Stomach (tissue), 4 donors: ENCODE data around the gene HIGD1C.

Source experiments
- CTCF ChIP-seq, 7 experiments: fragments of 450-650 bp in 4 of 7; fragments of 200-600 bp in 3 of 7; sonication (generic) in 3 of 7; IDR thresholded peaks; one replicate each; pipeline ENCODE4 v1.5.1; 2016 to 2019; ENCODE audit warnings: antibody characterized with exemption in 7 of 7, control low read depth in 2 of 7, mild to moderate bottlenecking in 1 of 7
- EP300 ChIP-seq: sonication (generic); formaldehyde crosslinking; IDR thresholded peaks from one replicate; pipeline ENCODE4 v1.6.1; 2017; ENCODE audit warnings: antibody characterized with exemption
- POLR2A ChIP-seq, 4 donors: fragments of 450-650 bp; IDR thresholded peaks; one replicate each; pipeline ENCODE4 v1.6.1; 2016; ENCODE audit warnings: antibody characterized with exemption in 4 of 4, control low read depth in 2 of 4, mild to moderate bottlenecking in 1 of 4, moderate library complexity in 1 of 4
- POLR2AphosphoS5 ChIP-seq, 3 donors: sonication (generic); formaldehyde crosslinking; IDR thresholded peaks; one replicate each; pipeline ENCODE4 v1.6.1; 2016; ENCODE audit warnings: antibody characterized with exemption in 3 of 3

GRCh38 chr12:50925342-50925651, 27.0 kb upstream of the HIGD1C start:
- TF ChIP-seq CTCF (IDR thresholded peaks at IDR 0.05) (no peak), POLR2A (IDR thresholded peaks at IDR 0.05) (no peak), POLR2AphosphoS5 (IDR thresholded peaks at IDR 0.05) (no peak), EP300 (no peak)
